Progenitor cell of endocrine pancreas (in vitro differentiated cells): ENCODE data around the gene BCCIP. TPM values are rescaled to one million over a fixed set of nuclear protein-coding genes. Genes with fewer than 3 reads are reported as not detected.

ENCODE experiments used
- DNase-seq: peaks from one replicate; pipeline ENCODE4 v3.0.0; 2021; ENCODE audit warnings: low spot score; ENCODE audit not compliant: unreplicated experiment
- H3K27ac Mint-ChIP-seq: 2 replicates; pipeline ENCODE4 v1.8.0; 2021; ENCODE audit warnings: mild to moderate bottlenecking, moderate library complexity, mixed read lengths
- H3K27me3 Mint-ChIP-seq: 2 replicates; pipeline ENCODE4 v1.8.0; 2021; ENCODE audit warnings: mixed read lengths
- H3K36me3 Mint-ChIP-seq: 2 replicates; pipeline ENCODE4 v1.8.0; 2022; ENCODE audit warnings: mixed read lengths; ENCODE audit not compliant: insufficient read depth
- H3K4me1 Mint-ChIP-seq: 2 replicates; pipeline ENCODE4 v1.8.0; 2021; ENCODE audit warnings: low read depth, mixed read lengths
- H3K4me3 Mint-ChIP-seq: 2 replicates; pipeline ENCODE4 v1.8.0; 2021; ENCODE audit warnings: low read depth, mild to moderate bottlenecking, moderate library complexity, mixed read lengths
- H3K9me3 Mint-ChIP-seq: 2 replicates; pipeline ENCODE4 v1.8.0; 2021; ENCODE audit warnings: low read depth, mixed read lengths
- CTCF ChIP-seq: fragments of 200-600 bp; sonication (generic); IDR thresholded peaks from one replicate; pipeline ENCODE4 v1.5.0; 2021; ENCODE audit warnings: antibody characterized with exemption, mild to moderate bottlenecking; ENCODE audit not compliant: unreplicated experiment
- total RNA-seq: library from RNA; stranded (reverse); gene quantifications from 2 replicates; pipeline ENCODE4 v1.2.1, GENCODE V29; 2021

BCCIP gene
- total RNA-seq, 1 donor from 2014 or later, result 69.8 TPM

- Mint-ChIP-seq H3K4me3 (no peak overlapping the region), H3K4me1 (no peaks in the 10 kb centered on the region), H3K36me3 (peaks cover 13% of the 10 kb centered on the region)
Observed at GRCh38 chr10:125844751-125845221, 21.4 kb downstream of the BCCIP start.

GRCh38 chr10:125845617-125846016, 22.3 kb downstream of the BCCIP start:
- H3K27ac Mint-ChIP-seq, result no peak overlapping the region
- no peak for DNase-seq
- H3K27me3 Mint-ChIP-seq, result no peaks in the 10 kb centered on the region
- H3K4me3 Mint-ChIP-seq, result no peak overlapping the region
- no peaks in the 10 kb centered on the region for H3K9me3 Mint-ChIP-seq
- H3K36me3 Mint-ChIP-seq, result peaks cover 10% of the 10 kb centered on the region
- H3K4me1 Mint-ChIP-seq, result no peaks in the 10 kb centered on the region
- no peak for TF ChIP-seq CTCF

More at GRCh38 chr10:125844751-125845221, 21.4 kb downstream of the BCCIP start:
- DNase-seq, result no peak
- Mint-ChIP-seq H3K9me3 (no peaks in the 10 kb centered on the region), H3K27ac (no peak overlapping the region), H3K27me3 (no peaks in the 10 kb centered on the region)
- no peak for TF ChIP-seq CTCF

- H3K36me3 Mint-ChIP-seq, result peaks cover 15% of the 10 kb centered on the region
- TF ChIP-seq CTCF, result no peak
- no peaks in the 10 kb centered on the region for H3K27me3 Mint-ChIP-seq
- DNase-seq, result no peak
- H3K27ac Mint-ChIP-seq, result no peak overlapping the region
- no peaks in the 10 kb centered on the region for H3K4me1 Mint-ChIP-seq
- H3K4me3 Mint-ChIP-seq, result no peak overlapping the region
- no peaks in the 10 kb centered on the region for H3K9me3 Mint-ChIP-seq
Observed at GRCh38 chr10:125846894-125847293, 23.5 kb downstream of the BCCIP start.

- TF ChIP-seq CTCF, result no peak
- H3K9me3 Mint-ChIP-seq, result no peaks in the 10 kb centered on the region
- no peaks in the 10 kb centered on the region for H3K27me3 Mint-ChIP-seq
- H3K36me3 Mint-ChIP-seq, result peaks cover 17% of the 10 kb centered on the region
- no peak overlapping the region for H3K4me3 Mint-ChIP-seq
- no peaks in the 10 kb centered on the region for H3K4me1 Mint-ChIP-seq
- H3K27ac Mint-ChIP-seq, result no peak overlapping the region
- DNase-seq, result no peak
Observed at GRCh38 chr10:125848371-125848770, 25.0 kb downstream of the BCCIP start.

- H3K4me1 Mint-ChIP-seq, result no peaks in the 10 kb centered on the region
- no peaks in the 10 kb centered on the region for H3K27me3 Mint-ChIP-seq
- no peaks in the 10 kb centered on the region for H3K9me3 Mint-ChIP-seq
- H3K4me3 Mint-ChIP-seq, result no peak overlapping the region
- TF ChIP-seq CTCF, result no peak
- DNase-seq, result no peak
- H3K36me3 Mint-ChIP-seq, result peaks cover 20% of the 10 kb centered on the region
- no peak overlapping the region for H3K27ac Mint-ChIP-seq
Observed at GRCh38 chr10:125848857-125849256, 25.5 kb downstream of the BCCIP start.
